Stimulated activated CD8-positive, alpha-beta memory T cell treated with anti-CD3 and anti-CD28 coated beads, Interleukin-2, amount 100 ng/mL, for 48 hours (primary cell): ENCODE results near the gene GRID1.
"Not testable (repeated sequence)": the region's sequence is repeated elsewhere in the genome, so short reads cannot be mapped to it uniquely, and the experiment has no call there.

ENCODE experiments used
- DNase-seq, 2 donors: peaks; one replicate each; pipeline ENCODE4 v3.0.0-alpha.2; 2020; ENCODE audit warnings: low read depth in 2 of 2

The GRID1 gene

DNA sequence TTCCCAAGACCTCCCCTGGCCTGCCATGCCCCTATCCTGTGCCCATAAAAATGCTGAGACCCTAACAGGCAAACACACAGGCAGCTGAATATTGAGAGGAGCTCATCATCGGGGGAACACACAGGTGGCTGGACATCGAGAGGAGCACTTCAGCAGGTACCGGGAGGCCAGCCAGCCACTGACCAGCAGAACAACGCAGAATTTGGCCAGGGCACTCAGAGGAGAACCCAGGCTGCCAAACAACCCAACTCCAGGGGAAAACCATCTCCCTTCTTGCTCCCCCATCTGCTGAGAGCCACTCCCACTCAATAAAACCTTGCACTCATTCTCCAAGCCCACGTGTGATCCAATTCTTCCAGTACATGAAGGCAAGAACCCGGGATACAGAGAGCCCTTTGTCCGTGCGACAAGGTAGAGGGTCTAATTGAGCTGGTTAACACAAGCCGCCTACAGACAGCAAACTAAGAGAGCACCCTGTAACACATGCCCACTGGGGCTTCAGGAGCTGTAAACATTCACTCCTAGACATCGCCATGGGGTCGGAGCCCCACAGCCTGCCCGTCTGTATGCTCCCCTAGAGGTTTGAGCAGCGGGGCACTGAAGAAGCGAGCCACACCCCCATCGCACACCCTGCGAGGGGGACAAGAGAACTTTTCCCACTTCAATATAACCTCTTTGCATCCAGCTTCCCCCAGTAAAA, 258.8 kb downstream of the GRID1 start:
- DNase-seq: not testable (repeated sequence)

DNA sequence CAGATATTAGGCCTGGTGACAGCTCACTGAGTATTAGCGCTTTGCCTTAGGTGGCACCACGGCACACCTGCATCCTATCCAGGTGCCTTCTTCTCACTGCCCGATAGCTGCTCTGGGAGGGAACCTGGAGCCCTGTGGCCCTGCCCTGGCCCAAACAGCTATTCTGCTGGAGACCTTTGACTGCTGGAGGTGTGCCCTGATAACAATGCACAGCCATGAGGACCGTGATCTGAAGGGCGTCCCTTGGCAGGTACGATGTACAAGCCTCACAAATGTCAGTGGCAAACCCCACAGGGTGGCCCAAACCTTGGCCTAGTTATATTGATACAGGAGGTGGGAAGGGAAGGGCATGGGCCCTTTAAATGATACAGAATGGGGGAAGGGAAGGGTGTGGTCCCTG, 259.5 kb downstream of the GRID1 start:
- no peak for DNase-seq

DNA sequence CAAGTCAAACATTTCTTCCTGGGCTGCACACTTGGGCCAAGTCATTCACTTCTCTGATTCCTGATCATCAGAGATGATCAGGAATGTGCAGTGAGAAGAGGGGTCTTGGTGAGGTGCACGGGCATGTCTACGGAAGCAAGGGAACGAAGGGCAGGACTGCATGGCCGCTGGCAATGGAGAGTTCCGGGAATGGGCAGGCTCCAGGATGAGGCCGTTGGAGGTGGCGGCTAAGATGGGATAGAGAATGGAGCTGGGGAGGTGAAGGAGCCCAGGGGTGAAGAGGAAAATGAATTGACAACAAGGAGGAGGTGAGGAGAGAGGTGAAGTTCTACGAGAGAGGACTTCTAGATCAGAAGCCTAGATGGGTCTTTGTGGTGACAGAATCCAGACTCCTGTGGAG, 260.0 kb downstream of the GRID1 start:
- no peak for DNase-seq

DNA sequence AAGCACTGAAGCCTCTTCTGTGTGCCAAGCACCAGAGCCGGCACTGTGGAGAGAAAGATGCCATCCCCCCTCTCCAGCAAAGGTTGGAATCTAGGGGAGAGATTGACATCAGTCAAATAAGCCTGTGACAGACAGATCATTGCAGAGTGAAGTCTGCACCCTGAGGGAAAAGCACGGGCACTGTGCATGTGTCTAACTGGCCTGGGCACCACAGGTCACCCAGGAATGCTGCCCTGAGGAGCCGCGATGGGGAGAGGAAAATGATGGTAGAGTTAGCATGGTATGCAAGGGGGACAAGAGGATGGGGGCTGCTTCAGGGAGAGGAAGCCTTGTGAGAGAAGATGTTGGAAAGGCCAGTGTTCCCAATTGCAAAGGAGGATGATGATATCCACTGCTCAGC, 261.0 kb downstream of the GRID1 start:
- no peak for DNase-seq

DNA sequence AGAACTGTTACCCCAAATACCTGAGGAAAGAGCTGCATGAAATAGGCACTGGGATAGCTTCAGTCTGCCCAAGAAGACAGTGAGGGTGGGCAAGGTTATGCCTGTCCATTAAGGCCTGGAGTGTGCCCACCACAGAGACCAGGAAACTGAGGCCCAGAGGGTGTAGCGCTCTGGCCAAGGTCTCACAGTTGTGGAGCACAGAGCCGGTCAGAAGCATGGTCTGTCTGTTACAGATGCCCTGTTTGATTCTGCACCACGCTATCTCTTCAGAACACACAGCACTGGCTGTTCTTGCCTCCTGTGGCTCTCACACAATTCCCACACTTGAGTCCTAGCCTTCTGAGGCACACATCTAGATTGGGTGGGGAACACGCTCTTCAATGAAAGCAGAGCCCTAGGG, 261.4 kb downstream of the GRID1 start:
- no peak for DNase-seq

DNA sequence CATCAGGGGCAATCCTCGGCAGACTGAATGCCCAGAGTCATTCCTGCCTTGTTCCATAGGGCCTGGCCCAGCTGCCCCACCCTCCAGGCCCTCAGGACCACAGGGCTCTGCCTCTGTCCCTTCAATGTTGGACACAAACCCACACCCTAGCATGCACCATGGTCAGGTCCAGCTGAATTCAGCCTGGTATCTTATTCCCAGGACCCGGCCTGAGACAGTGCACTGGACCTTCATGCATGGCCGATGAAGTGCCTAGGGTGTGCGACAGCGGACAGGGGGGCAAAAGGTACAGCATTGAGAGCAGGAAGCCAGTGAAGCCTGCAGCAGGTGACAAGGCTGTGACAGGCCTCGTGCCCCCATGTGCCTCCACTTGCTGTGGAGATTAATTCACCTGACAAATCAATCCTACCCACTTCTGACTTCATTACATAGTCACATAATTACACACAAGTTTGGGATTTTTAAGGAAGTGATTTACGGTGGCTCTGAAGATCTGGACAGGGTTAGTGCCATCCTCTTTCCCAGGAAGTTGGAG, 261.9 kb downstream of the GRID1 start:
- no peak for DNase-seq

DNA sequence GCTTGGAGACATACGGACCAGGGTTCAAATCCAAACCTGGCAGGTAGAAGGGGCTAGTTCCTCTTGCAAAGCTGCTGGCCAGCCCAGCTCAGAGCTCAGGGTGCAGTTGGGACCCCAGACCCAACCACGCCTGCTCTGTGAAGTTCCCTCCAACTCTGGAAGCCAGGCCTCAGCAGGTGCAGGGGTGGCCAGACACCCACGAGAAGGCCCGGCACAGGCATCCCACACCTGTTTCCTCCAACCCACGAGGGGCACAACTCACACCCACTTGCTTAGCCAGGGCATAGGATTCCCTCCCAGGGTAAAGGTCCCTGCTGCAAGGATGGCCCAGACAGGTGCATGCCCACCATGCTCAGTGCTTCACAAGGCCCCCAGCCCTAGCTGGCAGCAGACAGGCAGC, 262.4 kb downstream of the GRID1 start:
- no peak for DNase-seq

DNA sequence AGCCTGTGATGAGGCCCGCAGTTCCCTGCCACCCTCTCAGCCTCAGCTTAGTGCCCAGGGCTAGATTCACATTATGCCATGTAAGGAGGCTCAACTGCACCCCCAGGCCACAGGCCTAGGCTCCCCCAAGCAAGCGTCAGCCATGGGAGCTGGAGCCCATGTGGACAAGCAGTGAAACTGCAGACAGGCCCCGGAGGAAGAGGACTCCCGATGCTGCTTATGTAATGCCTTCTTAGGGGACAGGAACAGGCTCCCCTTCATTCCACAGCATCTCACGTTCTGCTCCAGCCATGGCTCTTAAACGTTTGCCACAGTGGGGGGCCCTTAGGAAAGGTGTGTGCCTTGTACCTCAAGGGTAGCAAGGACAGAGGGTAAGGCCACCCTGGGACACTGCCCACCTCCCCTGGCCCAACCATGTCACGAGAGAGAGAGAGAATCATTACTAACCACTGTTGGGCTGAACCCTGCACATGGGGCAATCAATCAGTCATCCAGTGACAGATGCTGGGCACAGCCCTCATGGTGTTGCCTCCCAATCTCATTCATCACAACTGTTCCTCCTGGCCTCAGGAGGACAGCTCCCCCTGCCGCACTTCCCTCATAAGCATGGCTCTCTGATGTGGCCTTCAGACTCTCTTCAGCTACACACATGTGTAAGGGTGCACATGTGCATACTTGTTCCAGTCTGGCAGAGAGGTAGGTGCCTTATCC, 263.0 kb downstream of the GRID1 start:
- DNase-seq: no peak

DNA sequence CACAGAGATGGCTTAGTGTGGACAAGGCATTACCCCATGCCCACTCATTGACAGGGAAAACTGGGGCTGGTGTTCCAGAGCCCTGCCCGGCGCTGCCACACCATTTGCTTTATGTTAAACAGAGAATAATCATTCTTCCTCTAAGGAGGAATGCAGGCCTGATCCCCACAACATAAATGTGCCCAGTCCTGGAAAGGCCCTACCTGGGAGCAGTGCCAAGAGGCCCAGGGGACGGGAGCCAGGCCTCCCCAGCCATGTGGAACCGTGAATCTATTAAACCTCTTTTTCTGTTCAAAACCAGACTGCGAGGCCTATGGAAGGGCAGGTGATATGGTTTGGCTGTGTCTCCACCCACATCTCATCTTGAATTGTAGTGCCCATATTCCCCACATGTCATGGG, 264.1 kb downstream of the GRID1 start:
- DNase-seq: no peak

DNA sequence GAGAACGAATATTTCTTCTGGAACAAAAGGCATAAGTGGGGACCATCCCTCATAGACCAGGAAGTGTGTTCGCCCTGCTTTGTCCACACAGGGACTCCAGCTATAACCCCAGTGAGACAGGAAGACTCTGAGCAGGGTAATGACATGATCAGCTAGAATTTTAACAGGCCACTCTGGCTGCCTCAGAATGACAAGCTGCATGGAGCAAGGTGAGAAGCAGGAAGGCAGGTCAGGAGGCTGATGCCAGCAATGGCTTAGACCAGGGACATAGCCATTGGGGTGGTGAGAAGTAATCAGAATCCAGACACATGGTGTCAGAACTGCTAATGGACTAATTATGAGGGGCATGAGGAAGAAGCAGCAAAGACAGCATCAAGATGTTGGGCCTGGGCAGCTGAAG, 264.6 kb downstream of the GRID1 start:
- DNase-seq: no peak

DNA sequence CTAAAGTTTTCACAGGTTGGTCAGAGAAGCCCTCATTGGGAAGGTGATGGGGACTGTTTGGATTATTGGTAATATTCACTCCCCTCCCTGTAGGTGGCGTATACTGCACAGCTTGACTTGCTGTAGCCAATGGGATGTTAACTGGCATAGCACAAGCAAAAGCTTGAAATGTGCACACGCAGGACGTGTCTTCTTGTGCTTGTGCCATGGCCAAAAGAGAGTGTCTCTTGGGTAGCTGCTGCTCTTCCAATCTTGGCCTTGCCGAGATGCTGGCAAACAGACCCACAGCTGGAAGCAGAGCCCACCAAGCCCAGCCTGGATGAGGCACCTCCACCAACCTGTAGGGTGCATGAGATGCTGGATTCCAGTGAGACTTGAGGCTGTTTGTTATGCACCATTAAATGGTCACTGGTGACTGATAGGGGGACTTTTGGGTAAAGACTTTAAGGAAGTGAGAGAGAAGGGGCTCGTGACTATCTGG, 266.0 kb downstream of the GRID1 start:
- DNase-seq: no peak

DNA sequence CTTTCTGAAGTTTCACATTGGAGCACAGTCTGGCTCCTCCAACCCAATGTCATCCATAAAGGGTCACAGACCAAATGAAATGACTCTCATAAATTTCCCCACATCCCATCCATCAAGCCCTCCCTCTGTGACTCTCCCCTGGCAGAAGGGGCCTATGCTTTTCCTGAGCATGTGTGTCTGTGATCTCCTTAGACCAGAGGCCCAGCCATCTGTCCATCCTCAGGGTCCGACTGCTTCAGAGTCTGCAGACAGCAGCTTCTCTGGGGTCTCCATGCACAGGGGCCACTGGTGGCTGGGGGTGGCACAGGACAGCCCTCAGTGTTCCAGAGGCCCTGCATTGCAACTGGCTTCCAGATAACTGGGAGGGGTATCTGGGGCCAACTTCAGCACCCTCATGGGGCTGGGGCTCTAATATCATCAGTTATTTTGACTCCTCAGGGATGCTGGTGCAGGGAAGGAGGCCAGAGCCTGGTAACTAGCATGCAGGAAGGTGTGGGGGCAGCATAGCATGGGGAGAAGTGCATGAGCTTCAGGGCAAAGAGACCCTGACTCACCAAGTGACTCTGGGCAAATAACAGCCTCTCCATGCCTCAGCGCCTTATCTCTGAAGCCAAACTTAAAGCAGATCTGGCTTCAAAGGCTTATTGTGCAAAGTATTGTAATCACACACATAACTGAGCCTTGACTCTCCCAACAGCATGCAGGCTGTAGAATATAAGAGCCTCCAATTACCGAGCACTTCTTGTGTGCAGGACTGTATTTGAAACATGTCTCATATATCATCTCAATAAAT, 266.9 kb downstream of the GRID1 start:
- DNase-seq: no peak

DNA sequence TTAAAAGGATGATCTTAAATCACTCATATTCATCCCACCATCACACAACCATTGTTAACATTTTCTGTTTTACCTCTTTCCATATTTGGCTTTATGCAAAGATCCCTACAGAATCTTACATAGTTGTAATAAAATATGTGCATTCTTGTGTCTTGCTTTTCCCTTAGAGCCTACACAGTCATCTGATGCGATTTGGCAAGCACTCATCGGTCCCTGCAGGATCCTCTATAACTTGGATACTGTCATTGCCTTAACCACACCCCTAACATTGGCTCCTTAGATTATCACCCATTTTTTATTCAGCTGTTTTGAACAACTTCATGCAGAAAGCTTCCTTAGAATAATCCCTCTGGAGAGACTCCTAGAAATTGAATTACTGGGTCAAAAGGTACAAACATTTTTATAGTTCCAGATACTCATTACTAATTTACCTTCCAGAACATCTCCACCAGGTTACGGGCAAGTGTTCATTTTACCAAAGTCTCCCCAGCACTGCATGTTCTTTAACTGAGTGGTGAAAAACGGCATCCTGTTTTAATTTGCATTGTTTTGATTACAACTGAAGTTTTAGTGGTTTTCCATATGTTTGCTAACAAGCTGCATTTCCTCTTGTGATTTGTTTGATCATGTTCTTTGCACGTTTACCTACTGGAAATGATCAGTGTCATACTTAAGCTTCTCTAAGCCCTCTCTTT, 268.3 kb downstream of the GRID1 start:
- no peak for DNase-seq

DNA sequence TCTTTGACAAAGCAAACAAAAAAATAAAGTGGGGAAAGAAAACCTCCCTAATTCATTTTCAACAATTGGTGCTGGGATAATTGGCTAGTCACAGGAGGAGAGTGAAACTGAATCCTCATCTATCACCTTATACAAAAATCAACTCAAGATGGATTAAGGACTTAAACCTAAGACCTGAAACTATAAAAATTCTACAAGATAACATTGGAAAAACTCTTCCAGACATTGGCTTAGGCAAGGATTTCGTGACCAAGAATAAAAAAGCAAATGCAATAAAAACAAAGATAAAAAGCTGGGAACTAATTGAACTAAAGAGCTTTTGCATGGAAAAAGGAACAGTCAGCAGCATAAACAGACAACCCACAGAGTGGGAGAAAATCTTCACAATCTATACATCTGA, 271.5 kb downstream of the GRID1 start:
- not testable (repeated sequence) for DNase-seq

DNA sequence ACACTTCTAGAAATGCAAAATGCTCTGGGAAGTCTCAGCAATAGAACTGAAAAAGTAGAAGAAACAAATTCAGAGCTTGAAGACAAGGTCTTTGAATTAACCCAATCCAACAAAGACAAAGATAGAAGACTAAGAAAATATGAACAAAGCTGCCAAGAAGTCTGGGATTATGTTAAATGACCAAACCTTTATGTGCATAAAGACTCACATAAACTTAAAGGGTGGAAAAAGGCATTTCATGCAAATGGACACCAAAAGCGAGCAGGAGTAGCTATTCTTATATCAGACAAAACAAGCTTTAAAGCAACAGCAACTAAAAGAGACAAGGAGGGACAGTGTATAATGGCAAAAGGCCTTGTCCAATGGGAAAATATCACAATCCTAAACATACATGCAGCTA, 274.3 kb downstream of the GRID1 start:
- not testable (repeated sequence) for DNase-seq

DNA sequence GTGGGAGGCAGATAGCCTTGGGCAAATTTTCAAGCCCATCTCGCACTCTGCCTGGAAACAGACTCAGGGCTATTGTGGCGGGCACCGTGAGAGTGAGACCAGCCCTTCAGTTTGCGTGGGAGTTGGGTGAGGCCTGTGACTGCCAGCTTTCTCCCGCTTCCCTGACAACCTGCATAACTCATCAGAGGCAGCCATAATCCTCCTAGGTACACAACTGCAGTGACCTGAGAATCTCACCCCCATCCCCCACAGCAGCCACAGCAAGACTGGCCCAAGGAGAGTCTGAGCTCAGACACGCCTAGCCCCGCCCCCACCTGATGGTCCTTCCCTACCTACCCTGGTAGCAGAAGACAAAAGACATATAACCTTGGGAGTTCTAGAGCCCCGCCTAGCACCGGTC, 275.4 kb downstream of the GRID1 start:
- no peak for DNase-seq

DNA sequence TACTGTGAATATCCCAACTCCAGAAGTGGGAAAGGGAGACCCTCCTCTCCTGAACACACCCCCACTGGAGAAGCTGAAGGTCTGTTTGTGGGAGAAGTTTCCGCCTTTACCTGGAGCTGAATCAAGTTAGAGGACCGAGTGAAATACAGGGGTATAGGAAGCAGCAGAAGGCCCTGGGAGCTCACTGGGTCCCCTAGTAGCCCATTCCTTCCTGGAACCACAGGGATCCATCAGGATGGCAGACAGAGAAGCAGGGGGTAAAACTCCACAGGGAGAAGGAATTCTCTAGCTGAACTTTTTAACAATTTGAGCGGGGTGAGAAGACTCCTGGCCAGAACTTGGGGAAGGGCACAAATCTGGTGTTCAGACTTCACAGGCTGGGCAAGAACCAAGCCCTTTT, 275.8 kb downstream of the GRID1 start:
- no peak for DNase-seq

DNA sequence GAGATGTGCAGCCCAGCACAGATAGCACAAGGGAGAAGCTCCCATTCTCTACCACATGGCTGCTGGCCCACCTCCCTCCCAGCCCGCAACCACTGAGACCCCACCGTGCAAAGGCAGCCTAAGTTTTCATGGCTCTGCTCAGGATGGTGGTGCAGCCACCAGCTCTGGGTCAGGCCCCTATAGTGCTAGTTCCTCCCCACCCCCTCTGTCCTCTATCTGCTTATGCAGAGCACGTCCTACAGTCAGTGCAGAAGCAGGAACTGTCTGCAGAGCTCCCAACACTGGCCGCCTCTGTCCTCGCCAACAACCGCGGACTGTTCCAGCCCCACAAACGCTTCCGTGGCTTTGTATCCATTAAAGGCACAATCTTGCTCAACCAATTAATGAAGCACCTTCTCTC, 278.9 kb downstream of the GRID1 start:
- DNase-seq: no peak

DNA sequence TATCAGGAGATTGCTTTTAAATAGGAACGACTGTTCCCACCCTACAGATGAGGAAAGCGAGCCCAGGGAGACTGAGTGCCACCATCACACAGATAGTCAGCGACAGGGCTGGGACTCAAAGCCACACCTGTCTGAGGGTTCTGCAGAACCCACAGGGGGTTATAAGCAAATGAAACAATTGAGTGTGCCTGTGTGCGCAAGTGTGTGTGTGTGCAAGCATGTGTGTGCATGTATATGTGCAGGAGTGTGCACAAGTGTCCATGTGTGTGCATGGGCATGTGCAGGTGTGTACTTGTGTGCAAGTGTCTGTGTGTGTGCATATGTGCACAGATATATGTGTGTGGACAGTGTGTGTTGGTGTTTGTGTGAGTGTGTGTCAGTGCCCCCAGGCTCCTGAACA, 280.2 kb downstream of the GRID1 start:
- no peak for DNase-seq

DNA sequence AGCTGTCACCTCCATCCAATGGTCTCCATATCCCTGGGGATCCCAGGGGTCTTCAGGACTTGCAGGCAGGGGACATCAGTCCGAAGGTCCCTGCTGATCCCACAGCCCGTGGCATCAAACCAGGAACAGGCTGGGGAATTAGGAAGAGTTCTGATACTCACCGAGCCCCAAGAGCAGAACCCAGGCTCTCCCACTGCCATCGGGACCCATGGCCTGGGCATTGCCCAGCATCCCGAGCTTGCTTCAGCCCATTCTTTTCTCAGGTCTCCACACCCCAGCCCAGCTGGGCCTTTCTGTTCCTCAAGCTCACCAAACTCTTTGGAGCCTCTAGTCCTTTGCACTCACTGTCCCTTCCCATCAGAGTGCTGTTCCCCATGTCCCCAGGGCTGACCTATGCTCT, 280.9 kb downstream of the GRID1 start:
- DNase-seq: no peak

DNA sequence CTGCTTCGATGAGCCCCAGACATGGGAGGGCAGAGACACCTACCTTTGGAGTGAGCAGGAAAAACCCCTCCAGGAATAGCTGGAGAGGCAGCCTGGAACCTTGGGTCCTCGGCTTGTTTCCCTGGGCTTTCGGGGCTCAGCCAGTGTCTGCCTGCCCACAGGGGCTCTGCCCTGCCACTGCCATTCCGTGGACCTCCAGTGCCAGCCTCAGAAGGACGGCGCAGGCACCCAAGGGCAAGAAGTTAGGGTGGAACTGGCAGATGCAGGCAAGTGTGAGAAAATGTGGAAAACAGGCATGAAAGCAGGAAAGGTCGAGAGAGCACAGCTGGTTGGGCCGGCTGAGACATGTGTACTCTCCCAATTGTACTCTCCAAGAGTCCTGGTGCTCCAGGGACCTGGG, 281.5 kb downstream of the GRID1 start:
- DNase-seq: no peak

DNA sequence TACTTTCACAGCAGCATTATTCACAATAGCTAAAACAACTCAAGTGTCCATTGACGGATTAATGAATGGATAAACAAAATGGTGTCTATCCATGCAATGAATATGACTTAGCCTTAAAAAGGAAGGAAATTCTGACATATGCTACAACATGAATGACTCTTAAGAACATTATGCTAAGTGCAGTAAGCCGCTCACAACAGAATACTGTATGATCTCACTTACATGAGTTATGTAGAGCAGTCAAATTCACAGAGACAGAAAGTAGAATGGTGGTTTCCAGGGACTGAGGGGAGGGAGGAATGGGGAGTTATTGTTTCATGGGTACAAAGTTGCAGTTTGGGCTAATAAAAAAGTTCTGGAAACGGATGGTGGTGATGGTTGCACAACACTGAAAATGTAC, 282.0 kb downstream of the GRID1 start:
- no peak for DNase-seq
